GM19035 (cell line): ENCODE data around the gene SHOX.
"Not testable (repeated sequence)": the region's sequence is repeated elsewhere in the genome, so short reads cannot be mapped to it uniquely, and the experiment has no call there.

Source experiments
- ATAC-seq: cut with Tn5 transposase; IDR thresholded peaks from one replicate; pipeline ENCODE4 v1.9.1; 2021; ENCODE audit not compliant: unreplicated experiment

Gene SHOX

DNA sequence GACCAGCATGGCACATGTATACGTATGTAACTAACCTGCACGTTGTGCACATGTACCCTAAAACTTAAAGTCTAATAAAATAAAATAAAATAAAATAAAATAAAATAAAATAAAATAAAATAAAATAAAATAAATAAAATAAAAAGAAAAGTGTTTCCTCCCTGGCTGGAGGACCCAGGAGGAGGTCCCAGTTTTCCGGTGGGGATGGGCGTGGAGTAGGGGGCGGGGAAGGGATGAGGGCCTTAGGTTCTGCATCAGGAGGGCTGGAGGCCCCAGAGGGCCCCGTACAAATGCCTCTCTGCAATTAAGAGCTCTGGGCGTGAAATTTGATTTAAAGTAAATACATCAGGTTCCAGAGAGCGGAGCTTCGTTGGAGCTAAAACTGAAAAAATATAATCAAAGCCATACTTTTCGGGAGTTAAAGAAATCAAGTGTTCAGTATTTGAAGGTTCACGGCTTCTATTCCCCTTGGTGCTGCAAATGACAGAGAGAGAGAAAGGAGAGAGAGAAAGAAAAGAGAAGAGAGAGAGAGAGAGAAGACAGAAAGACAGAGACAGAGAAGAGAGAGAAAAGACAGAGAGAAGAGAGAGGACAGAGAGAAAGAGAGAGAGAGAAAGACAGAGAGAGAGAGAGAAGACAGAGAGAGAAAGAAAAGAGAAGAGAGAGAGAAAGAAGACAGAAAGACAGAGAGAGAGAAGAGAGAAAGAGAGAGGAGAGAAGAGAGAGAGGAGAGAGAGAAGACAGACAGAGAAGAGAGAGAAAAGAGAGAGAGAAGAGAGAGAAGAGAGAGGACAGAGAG is 8.7 kb upstream of the SHOX start:
- ATAC-seq, result no peak

DNA sequence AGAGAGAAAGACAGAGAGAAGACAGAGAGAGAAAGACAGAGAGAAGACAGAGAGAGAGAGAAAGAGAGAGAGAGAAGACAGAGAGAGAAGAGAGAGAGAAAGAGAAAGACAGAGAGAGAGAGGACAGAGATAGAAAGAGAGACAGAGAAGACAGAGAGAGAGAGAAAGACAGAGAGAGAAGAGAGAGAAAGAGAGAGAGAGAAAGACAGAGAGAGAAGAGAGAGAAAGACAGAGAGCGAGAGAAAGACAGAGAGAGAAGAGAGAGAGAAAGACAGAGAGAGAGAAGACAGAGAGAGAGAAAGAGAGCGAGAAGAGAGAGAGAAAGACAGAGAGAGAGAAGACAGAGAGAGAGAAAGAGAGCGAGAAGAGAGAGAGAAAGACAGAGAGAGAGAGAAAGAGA is 7.8 kb upstream of the SHOX start:
- not testable (repeated sequence) for ATAC-seq

DNA sequence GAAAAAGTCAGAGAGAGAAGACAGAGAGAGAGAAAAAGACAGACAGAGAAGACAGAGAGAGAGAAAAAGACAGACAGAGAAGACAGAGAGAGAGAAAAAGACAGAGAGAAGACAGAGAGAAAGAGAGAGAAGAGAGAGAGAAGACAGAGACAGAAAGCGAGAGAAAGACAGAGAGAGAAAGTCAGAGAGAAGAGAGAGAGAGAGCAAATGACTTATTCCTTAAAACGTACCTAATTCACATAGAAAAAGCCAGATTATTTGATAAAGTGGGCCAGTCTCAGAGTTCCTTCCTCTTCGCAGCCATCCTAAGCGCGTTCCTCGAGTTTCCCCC is 7.4 kb upstream of the SHOX start:
- no peak for ATAC-seq

DNA sequence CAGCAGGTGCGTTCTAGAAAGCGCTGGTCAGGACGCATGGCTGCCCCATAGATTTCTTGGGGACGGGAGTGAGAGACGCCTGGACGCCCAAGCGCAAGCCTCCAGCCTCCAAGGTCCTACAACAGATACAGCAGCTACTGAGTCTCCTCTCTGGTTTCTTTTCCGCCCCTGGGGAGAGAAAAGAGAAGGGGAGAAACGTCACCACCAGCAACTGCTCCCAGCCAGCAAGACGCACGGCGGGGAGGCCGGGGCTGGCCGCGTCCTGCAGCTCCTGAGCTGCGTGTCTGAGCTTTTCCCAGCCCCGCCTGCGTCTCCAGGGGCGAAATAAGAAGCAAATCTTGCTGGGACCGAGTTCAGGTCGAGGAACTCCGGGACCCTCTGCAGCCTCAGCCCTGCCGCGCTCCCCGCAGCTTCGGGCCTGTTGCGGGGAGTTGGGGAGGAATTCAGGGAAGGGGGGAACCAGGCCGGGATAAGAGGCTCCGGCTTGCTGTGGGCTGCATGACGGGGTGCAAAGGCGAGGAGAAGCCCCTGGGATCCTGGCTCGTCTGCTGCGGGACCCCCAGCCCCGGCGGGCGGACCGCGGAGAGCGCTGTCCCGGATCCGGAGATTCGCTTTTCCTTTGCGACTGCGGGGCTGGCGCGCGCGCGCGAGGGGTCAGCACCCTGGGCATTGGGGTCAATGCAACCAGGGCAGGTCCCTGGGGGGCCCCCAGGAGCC is 6.8 kb upstream of the SHOX start:
- ATAC-seq, result no peak

DNA sequence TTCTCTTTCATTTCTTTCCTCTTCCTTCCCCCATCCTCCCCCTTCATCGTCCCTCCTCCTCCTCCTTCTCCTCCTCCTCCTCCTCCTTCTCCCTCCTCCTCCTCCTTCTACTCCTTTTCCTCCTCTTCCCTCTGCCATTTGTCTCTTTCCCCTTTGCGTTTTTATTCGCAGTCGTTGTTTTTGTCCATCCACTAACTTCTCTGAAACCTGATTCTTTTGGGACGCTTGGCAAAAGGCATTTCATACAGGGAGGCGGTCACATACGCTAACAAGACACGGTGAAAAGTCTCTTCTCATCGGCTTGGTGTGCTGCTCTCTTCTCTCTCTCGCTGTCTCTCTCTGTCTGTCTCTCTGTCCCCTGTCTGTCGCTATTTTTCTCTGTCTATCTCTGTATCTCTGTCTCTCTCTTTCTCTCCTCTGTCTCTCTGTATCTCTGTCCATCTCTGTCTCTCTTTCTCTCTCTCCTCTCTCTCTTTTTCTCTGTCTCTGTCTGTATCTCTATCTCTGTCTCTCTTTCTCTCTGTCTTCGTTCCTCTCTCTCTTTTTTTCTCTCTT is 5.4 kb upstream of the SHOX start:
- no peak for ATAC-seq

DNA sequence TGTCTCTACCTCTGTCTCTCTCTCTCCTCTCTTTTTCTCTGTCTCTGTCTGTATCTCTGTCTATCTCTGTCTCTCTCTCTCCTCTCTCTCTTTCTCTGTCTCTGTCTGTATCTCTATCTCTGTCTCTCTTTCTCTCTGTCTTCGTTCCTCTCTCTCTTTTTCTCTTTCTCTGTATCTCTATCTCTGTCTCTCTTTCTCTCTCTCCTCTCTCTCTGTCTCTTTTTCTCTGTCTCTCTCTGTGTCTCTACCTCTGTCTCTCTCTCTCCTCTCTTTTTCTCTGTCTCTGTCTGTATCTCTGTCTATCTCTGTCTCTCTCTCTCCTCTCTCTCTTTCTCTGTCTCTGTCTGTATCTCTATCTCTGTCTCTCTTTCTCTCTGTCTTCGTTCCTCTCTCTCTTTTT is 4.5 kb upstream of the SHOX start:
- not testable (repeated sequence) for ATAC-seq

DNA sequence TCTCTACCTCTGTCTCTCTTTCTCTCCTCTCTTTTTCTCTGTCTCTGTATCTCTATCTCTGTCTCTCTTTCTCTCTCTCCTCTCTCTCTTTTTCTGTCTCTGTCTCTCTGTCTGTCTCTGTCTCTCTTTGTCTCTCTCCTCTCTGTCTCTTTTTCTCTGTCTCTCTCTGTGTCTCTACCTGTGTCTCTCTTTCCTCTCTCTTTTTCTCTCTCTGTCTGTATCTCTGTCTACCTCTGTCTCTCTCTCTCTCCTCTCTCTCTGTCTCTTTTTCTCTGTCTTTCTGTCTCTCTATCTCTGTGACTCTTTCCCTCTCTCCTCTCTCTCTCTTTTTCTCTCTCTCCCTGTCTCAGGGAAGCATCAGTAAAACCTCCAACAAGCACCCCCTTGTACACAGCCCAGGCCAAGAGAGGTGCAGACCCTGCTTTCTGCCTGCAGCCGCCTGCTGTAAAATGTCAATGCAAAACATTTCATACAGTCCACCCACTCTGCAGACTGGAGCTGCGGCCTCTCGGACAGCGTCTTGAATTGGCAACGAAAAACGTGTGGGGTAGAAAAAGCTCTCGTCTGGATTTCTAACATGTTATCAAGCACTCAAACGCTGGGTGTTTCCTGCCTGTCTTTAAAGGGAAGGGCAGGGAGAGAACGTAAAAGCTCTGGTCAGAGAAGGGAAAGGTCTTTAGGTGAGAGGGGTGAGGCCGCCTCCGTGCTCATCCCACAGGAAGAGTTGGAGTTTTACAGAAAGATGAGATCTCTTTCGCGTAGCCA is 3.7 kb upstream of the SHOX start:
- ATAC-seq, result no peak

DNA sequence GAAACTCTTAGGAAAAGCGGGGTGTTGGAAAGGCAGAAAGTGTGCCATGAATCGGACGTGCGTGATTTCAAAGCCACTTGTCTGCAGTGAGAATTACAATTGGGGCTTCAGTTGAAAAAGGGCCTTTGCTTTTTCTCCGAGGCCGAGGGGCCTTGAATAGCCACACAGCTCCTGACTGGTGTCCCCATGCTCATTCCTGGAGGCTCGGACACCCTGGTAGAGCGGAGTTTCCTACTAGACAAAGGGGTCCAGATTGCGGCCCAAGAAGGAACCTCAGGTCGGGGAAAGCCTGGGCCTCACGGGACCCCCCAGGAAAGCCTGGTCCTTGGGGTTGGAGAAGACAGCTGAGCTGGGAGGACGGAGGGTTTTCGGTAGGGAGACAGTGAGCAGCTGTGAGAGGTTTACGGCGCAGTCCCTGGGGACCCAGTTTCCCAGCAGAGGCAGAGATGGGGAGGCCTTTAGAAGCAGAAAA is 3.0 kb upstream of the SHOX start:
- ATAC-seq, result no peak

DNA sequence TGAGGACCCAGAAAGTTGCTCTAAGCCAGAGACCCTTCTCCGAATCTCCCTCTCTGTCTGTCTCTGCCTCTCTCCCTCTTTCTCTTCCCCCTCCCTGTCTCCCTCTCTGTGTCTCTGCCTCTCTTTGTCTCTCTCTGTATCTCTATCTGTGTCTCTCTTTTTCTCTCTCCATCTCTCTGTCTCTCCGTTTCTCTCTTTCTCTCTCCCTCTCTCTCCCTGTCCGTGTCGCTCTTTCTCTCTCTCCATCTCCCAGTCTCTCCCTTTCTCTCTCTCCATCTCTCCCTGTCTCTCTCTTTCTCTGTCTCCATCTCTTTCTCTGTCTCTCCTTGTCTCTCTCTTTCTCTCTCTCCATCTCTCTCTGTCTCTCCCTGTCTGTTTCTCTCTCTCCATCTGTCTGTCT is 2.6 kb upstream of the SHOX start:
- no peak for ATAC-seq

DNA sequence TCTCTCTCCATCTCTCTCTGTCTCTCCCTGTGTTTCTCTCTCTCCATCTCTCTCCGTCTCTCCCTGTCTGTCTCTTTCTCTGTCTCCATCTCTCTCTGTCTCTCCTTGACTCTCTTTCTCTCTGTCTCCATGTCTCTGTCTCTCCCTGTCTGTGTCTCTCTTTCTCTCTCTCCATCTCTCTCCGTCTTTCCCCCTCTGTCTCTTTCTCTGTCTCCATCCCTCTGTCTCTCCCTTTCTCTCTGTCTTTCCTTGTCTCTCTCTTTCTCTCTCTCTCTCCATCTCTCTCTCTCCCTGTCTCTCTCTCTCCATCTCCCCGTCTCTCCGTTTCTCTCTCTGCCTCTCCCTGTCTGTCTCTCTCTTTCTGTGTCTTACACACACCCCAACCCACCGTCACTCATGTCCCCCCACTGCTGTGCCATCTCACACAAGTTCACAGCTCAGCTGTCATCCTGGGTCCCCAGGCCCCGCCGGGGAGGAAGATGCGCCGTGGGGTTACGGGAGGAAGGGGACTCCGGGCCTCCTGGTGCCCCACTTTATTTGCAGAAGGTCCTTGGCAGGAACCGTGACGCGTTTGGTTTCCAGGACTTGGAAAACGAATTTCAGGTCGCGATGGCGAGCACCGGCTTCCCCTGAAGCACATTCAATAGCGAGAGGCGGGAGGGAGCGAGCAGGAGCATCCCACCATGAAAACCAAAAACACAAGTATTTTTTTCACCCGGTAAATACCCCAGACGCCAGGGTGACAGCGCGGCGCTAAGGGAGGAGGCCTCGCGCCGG is 1.2 kb upstream of the SHOX start:
- ATAC-seq, result no peak

DNA sequence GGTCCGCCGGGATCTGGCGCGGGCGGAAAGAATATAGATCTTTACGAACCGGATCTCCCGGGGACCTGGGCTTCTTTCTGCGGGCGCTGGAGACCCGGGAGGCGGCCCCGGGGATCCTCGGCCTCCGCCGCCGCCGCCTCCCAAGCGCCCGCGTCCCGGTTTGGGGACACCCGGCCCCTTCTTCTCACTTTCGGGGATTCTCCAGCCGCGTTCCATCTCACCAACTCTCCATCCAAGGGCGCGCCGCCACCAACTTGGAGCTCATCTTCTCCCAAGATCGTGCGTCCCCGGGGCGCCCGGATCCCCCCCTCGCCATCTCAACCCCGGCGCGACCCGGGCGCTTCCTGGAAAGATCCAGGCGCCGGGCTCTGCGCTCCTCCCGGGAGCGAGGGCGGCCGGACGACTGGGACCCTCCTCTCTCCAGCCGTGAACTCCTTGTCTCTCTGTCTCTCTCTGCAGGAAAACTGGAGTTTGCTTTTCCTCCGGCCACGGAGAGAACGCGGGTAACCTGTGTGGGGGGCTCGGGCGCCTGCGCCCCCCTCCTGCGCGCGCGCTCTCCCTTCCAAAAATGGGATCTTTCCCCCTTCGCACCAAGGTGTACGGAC is 482 bp upstream of the SHOX start:
- no peak for ATAC-seq

DNA sequence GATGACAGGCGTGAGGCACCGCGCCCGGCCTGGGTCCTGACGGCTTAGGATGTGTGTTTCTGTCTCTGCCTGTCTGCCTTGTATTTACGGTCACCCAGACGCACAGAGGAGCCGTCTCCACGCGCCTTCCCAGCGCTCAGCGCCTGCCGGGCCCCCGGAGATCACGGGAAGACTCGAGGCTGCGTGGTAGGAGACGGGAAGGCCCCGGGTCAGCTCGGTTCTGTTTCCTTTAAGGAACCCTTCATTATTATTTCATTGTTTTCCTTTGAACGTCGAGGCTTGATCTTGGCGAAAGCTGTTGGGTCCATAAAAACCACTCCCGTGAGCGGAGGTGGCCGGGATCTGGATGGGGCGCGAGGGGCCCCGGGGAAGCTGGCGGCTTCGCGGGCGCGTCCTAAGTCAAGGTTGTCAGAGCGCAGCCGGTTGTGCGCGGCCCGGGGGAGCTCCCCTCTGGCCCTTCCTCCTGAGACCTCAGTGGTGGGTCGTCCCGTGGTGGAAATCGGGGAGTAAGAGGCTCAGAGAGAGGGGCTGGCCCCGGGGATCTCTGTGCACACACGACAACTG is 1.3 kb downstream of the SHOX start:
- ATAC-seq, result no peak

DNA sequence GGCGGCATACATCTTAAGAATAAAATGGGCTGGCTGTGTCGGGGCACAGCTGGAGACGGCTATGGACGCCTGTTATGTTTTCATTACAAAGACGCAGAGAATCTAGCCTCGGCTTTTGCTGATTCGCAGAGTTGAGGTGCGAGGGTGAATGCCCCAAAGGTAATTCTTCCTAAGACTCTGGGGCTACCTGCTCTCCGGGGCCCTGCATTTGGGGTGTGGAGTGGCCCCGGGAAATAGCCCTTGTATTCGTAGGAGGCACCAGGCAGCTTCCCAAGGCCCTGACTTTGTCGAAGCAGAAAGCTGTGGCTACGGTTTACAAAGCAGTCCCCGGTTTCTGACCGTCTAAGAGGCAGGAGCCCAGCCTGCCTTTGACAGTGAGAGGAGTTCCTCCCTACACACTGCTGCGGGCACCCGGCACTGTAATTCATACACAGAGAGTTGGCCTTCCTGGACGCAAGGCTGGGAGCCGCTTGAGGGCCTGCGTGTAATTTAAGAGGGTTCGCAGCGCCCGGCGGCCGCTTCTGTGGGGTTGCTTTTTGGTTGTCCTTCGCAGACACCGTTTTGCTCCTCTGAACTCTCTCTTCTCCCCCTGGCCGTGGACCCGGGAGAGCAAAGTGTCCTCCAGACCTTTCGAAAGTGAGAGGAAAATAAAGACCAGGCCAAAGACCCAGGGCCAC is 1.9 kb downstream of the SHOX start:
- no peak for ATAC-seq

DNA sequence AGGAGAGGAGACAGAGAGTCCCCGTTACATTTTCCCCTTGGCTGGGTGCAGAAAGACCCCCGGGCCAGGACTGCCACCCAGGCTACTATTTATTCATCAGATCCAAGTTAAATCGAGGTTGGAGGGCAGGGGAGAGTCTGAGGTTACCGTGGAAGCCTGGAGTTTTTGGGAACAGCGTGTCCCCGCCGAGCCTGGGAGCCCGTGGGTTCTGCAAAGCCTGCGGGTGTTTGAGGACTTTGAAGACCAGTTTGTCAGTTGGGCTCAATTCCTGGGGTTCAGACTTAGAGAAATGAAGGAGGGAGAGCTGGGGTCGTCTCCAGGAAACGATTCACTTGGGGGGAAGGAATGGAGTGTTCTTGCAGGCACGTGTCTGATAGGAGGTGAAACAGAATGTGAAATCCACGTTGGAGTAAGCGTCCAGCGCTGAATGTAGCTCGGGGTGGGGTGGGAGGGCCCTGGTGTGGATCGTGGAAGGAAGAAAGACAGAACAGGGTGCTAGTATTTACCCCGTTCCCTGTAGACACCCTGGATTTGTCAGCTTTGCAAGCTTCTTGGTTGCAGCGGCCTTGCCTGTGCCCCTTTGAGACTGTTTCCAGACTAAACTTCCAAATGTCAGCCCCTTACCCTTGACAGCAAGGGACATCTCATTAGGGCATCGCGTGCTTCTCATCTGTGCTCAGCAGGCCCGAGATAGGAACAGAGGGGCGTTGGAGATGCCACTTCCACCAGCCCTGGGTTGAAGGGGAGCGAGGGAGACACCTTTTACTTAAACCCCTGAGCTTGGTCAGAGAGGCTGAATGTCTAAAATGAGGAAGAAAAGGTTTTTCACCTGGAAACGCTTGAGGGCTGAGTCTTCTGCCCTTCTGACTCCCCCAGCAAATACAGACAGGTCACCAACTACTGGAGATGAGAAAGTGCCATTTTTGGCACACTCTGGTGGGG is 2.7 kb downstream of the SHOX start:
- ATAC-seq, result no peak

DNA sequence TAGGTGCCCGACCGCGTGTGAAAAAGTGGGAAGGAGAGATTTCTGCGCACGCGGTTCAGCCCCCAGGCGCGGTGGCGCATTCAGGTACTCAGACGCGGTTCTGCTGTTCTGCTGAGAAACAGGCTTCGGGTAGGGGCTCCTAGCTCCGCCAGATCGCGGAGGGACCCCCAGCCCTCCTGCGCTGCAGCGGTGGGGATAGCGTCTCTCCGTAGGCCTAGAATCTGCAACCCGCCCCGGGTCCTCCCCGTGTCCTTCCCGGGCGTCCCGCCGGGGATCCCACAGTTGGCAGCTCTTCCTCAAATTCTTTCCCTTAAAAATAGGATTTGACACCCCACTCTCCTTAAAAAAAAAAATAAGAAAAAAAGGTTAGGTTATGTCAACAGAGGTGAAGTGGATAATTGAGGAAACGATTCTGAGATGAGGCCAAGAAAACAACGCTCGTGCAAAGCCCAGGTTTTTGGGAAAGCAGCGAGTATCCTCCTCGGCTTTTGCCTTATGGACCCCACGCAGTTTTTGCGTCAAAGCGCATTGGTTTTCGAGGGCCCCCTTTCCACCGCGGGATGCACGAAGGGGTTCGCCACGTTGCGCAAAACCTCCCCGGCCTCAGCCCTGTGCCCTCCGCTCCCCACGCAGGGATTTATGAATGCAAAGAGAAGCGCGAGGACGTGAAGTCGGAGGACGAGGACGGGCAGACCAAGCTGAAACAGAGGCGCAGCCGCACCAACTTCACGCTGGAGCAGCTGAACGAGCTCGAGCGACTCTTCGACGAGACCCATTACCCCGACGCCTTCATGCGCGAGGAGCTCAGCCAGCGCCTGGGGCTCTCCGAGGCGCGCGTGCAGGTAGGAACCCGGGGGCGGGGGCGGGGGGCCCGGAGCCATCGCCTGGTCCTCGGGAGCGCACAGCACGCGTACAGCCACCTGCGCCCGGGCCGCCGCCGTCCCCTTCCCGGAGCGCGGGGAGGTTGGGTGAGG is 3.7 kb downstream of the SHOX start:
- no peak for ATAC-seq

DNA sequence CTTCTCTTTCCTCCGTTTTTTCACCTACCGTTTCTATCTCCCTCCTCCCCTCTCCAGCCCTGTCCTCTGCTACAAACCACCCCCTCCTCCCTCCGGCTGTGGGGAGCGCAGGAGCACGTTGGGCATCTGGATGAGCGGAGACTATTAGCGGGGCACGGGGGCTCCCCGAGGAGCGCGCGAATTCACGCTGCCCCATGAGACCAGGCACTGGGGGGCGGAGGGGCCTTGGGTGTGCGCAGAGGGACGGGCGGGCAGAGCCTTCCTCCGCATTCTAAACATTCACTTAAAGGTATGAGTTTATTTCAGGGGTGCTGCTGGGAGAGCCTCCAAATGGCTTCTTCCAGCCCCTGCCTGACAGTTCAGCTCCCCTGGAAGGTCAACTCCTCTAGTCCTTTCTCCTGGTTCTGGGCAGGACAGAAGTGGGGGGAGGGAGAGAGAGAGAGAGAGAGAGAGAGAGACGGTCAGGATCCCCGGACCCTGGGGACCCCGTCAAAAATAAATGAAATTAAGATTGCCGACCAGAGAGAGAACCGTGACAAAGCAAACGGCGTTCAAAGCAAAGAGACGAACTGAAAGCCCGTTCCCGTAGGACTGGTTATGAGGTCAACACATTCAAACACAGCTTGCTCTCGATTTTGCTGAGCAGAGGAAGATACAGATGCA is 5.0 kb downstream of the SHOX start:
- ATAC-seq, result no peak
